ENCODE data around the gene DNAJC27. TPM values are rescaled to one million over a fixed set of nuclear protein-coding genes. Genes with fewer than 3 reads are reported as not detected.

The DNAJC27 gene
- total RNA-seq, 1 experiment from 2014 or later: 2.0 TPM

- no TSS peak for BruUV-seq (replicated peaks)
- Histone ChIP-seq H3F3A (ENCODE audit: low read length, unreplicated experiment) (no peaks in the 10 kb centered on the region), H2AFZ (ENCODE audit: low read length) (no peak overlapping the region), H4K20me1 (ENCODE audit: low read length) (no peaks in the 10 kb centered on the region), H3K36me3 (ENCODE audit: low read depth, low read length) (no peaks in the 10 kb centered on the region), H3K27ac (ENCODE audit: low read length) (no peak overlapping the region), H3K9me2 (replicated peaks; ENCODE audit: low read length) (no peaks in the 10 kb centered on the region), H3K79me2 (ENCODE audit: low read length) (no peaks in the 10 kb centered on the region), H3K4me3 (ENCODE audit: low read length) (no peak overlapping the region), H3K4me1 (ENCODE audit: insufficient read depth, low read length) (peaks cover 7% of the 10 kb centered on the region; the same call in 1 of the 2 replicates), H3K9ac (ENCODE audit: low read length) (no peak overlapping the region), H3K9me3 (ENCODE audit: low read length) (no peaks in the 10 kb centered on the region), H3K27me3 (ENCODE audit: low read length) (no peaks in the 10 kb centered on the region), H3K4me2 (ENCODE audit: low read length) (no peak overlapping the region)
- ATAC-seq (no peak), DNase-seq (no peak)
- CTCF ChIA-PET: no interaction called here
- intact Hi-C loops (cut with micrococcal nuclease): loop anchor here (10.0 kb wide), 1 partner anchor 511 kb away; no protein-coding TSS in a partner anchor
- POLR2A ChIA-PET (ENCODE audit: unreplicated experiment): no interaction called here
- TF ChIP-seq EZH2phosphoT487 (IDR thresholded peaks at IDR 0.05; ENCODE audit: borderline replicate concordance, low read length) (no peak), EZH2 (IDR thresholded peaks at IDR 0.05; ENCODE audit: low read length, unreplicated experiment) (no peak), CTCF (conservative IDR thresholded peaks at IDR 0.05; ENCODE audit: low read depth, low read length) (no peak)
Observed at GRCh38 chr2:24926220-24926601, 45.5 kb downstream of the DNAJC27 start.

GRCh38 chr2:24925815-24926214, 45.9 kb downstream of the DNAJC27 start:
- no peaks in the 10 kb centered on the region for H3K36me3 ChIP-seq (ENCODE audit: low read depth, low read length)
- no peaks in the 10 kb centered on the region for H4K20me1 ChIP-seq (ENCODE audit: low read length)

More at GRCh38 chr2:24925815-24926214, 45.9 kb downstream of the DNAJC27 start:
- H3K27me3 ChIP-seq (ENCODE audit: low read length): no peaks in the 10 kb centered on the region
- intact Hi-C loops (cut with micrococcal nuclease): loop anchor here (10.0 kb wide), 1 partner anchor 511 kb away; no protein-coding TSS in a partner anchor
- TF ChIP-seq EZH2phosphoT487 (IDR thresholded peaks at IDR 0.05; ENCODE audit: borderline replicate concordance, low read length): no peak
- TF ChIP-seq CTCF (conservative IDR thresholded peaks at IDR 0.05; ENCODE audit: low read depth, low read length): no peak
- no peak for TF ChIP-seq EZH2 (IDR thresholded peaks at IDR 0.05; ENCODE audit: low read length, unreplicated experiment)
- no peak for DNase-seq
- POLR2A ChIA-PET (ENCODE audit: unreplicated experiment): no interaction called here
- H3K9me2 ChIP-seq (replicated peaks; ENCODE audit: low read length): no peaks in the 10 kb centered on the region
- H3F3A ChIP-seq (ENCODE audit: low read length, unreplicated experiment): no peaks in the 10 kb centered on the region
- no peak overlapping the region for H3K27ac ChIP-seq (ENCODE audit: low read length)
- no TSS peak for BruUV-seq (replicated peaks)
- H3K4me1 ChIP-seq (ENCODE audit: insufficient read depth, low read length): peaks cover 3% of the 10 kb centered on the region; the same call in 1 of the 2 replicates
- H3K9me3 ChIP-seq (ENCODE audit: low read length): no peaks in the 10 kb centered on the region
- H3K4me3 ChIP-seq (ENCODE audit: low read length): no peak overlapping the region
- H3K4me2 ChIP-seq (ENCODE audit: low read length): no peak overlapping the region
- no peaks in the 10 kb centered on the region for H3K79me2 ChIP-seq (ENCODE audit: low read length)
- no peak overlapping the region for H3K9ac ChIP-seq (ENCODE audit: low read length)
- ATAC-seq: no peak
- H2AFZ ChIP-seq (ENCODE audit: low read length): no peak overlapping the region
- CTCF ChIA-PET: no interaction called here

Data from PC-3 (cell line).